Stimulated activated CD8-positive, alpha-beta memory T cell treated with anti-CD3 and anti-CD28 coated beads, Interleukin-7, amount 100 ng/mL, for 1 hour (primary cell): Measurements from ENCODE around the gene OR2T3.
"Not testable (repeated sequence)": the region's sequence is repeated elsewhere in the genome, so short reads cannot be mapped to it uniquely, and the experiment has no call there.

Source experiments
- DNase-seq, 2 donors: peaks; one replicate each; pipeline ENCODE4 v3.0.0-alpha.2; 2020; ENCODE audit warnings: low read depth in 2 of 2

The OR2T3 gene

DNA sequence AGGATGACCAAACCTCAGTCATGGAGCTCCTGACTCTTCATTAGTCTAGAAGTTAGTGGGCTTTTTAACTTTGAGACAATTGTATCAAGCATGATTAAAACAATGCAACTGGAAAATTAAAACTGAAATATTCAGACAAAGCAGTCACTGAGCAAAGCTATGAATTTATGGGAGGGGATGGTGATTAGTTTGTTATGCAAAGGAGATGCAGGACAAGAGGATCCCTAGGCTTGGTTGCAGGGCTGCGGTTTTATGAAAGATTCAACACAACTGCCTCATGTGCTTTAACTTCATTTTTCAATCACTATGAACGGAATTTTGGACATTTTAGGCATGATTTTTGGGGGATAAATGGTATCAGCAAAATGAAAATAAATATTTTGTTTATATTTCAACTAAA, 1.0 kb upstream of the OR2T3 start:
- not testable (repeated sequence) for DNase-seq

DNA sequence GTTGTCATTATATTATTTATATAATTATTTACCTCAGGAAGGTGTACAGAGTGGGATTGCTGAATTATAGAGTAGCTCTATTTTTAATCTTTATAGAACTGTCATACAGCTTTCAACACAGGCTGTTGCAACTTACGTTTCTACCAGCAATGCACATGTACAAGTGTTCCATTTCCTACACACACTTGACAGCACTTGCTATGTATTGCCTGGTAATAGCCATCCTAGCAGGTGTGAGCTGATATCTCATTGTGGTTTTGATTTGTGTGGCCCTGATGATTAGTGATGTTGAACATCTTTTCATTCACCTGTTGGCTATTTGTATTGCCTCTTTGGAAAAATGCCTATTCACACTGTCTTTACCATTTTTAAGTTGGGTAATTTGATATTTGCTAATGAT, 2.5 kb downstream of the OR2T3 start:
- not testable (repeated sequence) for DNase-seq

DNA sequence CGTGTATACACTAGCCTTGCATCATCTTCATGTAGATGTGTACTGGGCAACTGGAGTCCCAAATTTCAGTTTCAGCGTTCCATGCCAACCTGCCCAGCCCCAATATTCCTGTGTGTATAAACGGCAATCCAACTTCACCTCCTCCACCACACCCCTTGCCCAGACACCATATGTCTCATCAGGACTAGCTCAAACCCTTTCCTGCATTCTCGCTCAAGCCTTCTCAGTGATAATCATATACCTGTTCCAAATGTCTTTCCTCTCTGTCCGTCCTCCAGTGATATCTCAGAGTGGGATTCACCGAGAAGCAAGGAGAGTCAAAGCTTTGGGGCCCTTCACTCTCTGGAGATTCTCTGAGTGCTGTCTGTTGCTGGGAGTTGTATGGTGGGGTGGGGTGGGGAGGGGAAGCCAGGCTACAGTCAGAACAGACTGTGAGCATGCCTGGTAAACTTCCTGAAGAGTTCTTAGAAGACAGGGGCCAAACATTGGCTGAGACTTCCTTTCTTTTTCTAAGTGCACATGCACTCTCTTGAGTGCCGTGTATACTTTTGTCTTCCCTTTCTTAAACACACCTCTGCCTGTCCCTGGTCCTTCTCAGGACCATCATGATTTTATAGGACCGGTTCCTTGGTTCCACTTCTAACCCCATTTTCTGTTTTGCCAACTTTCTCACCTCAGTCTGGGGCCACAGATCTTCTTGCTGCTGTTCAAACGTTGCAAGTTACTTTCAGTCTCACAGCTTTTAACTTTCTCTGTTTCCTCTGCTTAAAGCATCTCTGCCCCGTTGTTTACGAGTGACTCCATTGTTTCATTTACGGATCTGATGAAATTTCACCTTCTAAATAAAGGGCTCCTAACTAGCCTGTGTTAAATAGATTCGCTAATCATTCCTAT, 8.8 kb downstream of the OR2T3 start:
- not testable (repeated sequence) for DNase-seq

DNA sequence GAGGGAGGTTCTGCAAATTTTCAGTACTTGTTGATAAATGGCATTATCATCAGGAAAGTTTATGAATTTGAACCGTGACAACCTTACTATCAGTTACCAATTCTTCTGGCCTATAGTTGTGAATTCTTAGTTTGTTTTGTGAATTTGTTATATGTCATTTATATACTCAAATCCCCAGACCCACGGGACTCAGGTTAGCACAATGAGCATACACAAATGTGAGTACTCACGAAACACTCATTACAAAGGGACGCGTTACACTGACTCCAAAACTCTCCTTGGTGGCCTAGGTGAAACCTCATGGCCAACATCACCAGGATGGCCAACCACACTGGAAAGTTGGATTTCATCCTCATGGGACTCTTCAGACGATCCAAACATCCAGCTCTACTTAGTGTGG, 15.1 kb downstream of the OR2T3 start, which contains the start of gene OR2T5:
TSS of gene OR2T5 (plus strand) at position 301 of the 400 bp plus-strand sequence. CDS start at position 301, 0 bp downstream.
- not testable (repeated sequence) for DNase-seq

DNA sequence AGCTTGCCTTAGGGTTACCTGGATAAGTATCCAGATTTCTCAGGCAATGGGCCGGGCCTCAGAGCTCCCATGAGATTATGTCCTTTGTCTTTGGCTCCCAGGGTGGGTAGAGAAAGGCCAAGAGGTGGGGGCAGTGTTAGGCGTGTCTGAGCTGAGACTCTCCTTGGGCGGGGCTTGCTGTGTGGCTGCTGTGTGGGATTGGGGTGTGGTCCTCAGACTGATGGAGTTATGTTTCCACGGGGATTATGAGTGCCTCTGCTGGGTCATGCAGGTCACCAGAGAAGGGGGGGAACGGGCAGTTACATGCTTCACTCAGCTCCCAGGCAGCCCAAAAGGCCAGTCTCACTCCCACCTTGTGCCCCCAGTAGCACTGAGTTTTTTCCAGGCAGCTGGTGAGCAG, 23.5 kb downstream of the OR2T3 start:
- not testable (repeated sequence) for DNase-seq

DNA sequence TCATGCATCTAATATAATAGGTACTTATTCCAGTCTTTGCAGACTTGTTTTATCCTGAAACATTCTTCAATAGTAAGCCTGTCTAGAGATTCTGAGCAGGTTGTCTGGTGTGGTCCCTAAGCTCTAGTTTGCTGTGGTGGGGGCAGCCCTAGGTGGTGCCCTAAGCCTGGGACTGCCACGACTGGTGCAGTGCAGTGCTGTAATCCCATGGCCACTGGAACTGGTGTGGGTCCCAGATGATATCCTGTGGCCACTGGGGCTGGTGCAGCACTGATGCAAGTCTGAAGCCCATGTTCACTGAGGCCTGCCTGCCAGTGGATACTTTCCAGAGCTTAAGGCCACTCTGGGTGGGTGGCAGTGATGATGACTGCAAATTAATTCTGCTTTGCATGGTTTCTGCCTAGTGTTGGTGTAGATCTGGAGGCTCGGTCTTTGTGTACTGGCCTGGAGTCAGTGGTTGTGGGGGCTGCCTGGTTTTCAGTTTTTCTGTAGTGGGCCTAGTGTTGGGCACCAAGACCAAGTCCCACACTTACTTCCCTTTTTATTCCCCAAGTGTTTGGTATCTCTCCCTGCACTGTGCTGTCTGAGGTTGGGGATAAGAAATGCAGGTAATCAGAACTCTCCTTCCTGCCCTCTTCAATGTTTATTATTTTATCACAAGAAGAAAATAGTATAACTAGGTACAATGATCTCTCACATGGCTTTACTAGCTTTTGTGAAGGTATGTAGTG, 27.3 kb downstream of the OR2T3 start:
- not testable (repeated sequence) for DNase-seq

DNA sequence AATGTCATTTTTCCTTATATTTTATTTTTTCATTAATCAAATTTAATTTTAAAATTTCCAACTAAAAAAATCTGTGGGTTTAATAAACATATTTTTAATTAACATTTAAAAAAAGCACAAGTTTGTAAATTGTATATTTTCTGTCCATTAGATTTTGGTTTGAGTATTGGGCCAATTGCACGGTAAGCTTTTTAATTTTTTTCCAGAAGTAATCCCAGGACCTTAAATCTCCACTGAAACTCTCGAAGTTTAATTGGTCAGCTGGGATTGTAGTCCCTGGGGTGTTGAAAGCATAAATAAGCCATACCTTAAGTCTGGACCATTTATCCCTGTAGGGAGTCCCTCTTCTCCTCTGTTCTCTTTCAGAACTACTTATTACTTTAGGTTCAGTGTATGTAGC, 34.6 kb downstream of the OR2T3 start, which contains the start of gene OR2G6:
TSS of gene OR2G6 (plus strand) at position 301 of the 400 bp plus-strand sequence. CDS start 13,574 bp downstream, outside the sequence.
- not testable (repeated sequence) for DNase-seq

DNA sequence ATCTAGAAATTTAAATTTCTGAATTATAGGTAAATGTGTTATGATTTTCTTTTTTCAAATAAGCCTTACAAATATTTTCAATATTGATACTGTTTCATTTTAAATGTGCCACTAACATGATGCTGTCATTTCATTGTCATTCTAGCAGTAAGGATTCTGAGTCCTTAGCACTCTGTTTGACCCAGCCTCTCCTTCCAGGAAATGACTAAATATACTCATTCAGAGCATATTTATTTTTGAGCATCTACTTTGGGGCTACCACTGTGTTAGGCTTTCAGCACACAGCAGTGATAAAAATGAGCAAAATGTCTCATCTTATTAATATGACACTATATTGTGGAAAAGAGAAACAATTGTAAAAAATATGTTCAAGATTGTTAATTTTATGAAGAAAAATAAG, 37.1 kb downstream of the OR2T3 start:
- DNase-seq: not testable (repeated sequence)

DNA sequence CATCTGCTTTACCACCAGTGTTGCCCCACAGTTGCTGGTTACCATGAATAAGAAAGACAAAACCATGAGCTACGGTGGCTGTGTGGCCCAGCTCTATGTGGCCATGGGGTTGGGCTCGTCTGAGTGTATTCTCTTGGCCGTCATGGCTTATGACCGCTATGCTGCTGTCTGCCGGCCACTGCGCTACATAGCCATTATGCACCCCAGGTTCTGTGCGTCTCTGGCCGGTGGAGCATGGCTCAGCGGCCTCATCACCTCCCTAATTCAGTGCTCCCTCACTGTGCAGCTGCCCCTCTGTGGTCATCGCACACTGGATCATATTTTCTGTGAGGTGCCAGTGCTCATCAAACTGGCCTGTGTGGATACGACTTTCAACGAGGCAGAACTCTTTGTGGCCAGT, 48.7 kb downstream of the OR2T3 start:
- DNase-seq: no peak
